HG03342 (cell line): Measurements from ENCODE around the gene TBX10.

Source experiments
- ATAC-seq: cut with Tn5 transposase; IDR thresholded peaks from one replicate; pipeline ENCODE4 v1.9.1; 2021; ENCODE audit warnings: mild to moderate bottlenecking, moderate library complexity; ENCODE audit not compliant: unreplicated experiment

The TBX10 gene

DNA sequence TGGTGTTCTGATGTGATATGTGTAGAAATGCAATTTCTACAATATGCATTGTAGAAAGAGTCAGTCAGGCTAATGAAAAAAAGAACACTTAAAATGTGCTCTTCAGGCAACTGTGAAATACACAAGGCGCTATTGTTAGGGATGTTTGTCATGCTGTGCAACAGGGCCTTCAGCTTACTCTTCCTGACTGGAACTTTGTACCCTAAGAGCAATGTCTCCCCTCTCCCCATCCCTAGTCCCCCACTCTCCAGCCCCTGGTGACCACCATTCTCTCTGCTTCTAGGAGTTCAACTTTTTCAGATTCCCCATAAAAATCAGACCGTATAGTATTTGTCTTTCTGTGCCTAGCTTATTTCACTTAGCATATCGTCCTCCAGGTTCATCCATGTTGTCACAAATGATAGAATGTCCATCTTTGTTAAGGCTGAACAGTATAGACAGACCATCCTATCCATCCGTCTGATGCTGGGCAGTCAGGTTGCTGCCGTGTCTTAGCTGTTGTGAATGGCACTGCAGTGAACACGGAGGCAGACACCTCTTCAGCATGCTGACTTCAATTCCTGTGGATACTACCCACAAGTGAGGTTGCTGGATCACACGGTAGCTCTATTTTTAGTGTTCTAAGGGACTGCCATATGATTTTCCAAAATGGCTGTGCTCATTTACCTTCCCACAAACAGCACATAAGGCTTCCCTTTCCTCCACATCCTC, 22.2 kb downstream of the TBX10 start:
- no peak for ATAC-seq

DNA sequence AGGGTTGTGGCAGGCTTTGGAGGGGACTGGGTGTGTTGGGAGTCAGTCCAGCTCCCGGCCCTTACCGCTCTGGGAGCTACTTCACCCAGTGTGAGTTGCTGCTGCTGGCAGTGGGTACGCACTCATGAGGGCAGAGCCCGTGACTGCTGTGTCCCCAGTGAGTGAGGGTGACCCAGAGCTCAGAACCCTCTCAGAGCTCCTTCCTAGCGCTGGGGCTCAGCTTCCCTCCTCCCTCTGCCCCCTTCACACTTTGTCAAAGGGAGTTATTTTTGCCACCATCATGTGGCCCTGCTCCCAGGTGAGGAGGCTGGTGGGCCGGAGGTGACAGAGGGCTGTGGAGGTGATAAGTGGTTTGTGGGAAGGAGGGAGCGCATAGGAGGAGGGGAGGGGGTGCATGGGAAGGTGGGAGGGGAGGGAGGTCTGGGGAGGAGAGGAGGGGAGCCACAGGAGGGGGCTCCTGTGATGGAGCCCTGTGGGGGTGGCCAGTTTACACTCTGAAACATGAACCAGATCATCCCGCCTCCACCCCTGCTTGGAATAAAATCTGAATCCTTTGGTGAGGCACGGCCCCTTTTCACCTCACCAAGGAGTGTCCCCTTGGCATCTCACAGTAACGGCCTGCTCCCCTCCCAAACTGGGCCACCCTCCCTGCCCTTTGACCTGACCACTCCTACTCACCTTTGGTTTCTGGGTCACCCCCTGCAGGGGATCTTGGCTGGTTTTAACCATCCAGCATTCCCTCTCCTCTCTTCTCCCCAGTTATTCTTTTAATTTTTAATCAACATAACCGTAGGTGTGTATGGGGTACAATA, 22.9 kb downstream of the TBX10 start:
- ATAC-seq: no peak

- no peak for ATAC-seq
Measured at GRCh38 chr11:67615728-67616430, 23.7 kb downstream of the TBX10 start.

- ATAC-seq: no peak
Measured at GRCh38 chr11:67614730-67615714, 24.5 kb downstream of the TBX10 start.

GRCh38 chr11:67613960-67614715, 25.4 kb downstream of the TBX10 start:
- ATAC-seq: peak; percentile 79

- no peak for ATAC-seq
Measured at GRCh38 chr11:67613313-67613959, 26.1 kb downstream of the TBX10 start.

- no peak for ATAC-seq
Measured at GRCh38 chr11:67612751-67613150, 26.8 kb downstream of the TBX10 start.

GRCh38 chr11:67611704-67612587, 27.6 kb downstream of the TBX10 start:
- no peak for ATAC-seq

DNA sequence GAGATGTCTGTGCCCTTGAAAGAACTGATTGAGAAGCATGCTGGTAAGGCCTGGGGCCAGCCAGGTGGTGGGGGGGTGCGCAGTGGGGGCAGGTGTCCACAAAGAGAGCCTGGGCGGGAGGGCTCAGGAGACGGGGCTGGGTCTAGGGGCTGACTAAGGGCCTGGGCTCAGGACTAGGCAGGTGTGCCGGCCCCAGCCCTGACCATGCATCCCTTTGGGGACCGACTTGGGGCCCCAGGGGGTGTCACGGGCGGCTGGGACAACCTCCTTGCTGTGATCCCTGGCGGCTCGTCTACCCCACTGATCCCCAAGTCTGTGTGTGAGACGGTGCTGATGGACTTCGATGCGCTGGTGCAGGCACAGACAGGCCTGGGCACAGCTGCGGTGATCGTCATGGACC, 28.4 kb downstream of the TBX10 start:
- no peak for ATAC-seq

DNA sequence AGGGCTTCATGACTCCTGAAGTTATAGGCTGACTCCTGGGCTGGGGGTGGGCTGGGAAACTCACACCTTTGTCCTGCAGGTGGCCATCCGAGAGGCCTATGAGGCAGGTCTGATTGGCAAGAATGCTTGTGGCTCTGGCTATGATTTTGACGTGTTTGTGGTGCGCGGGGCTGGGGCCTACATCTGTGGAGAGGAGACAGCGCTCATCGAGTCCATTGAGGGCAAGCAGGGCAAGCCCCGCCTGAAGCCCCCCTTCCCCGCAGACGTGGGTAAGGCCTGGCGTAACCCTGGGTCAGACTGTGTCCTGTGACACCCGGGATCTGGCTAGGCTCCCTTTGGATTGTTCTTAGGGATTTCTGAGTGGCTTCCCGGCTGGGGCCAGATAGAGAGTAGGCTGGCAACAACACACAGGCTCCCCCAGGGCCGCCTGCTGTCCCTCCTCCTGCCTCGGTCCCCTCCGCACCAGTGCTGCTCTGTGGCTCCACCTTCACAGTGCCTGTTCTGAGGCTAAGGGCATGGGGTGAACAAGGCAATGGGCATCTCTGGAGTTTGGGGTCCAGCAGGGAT, 29.2 kb downstream of the TBX10 start:
- no peak for ATAC-seq

DNA sequence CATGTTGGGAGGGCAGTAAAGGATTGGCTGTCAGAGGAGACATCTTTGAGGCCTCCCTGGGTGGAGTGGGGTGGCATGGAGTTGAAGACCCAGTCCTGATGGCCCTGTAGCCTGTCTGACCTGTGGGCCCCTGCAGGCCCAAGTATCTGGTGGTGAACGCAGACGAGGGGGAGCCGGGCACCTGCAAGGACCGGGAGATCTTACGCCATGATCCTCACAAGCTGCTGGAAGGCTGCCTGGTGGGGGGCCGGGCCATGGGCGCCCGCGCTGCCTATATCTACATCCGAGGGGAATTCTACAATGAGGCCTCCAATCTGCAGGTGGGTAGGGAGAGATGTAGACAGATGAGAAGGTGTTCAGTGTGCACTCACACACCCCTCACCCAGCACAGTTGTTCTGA, 30.2 kb downstream of the TBX10 start:
- no peak for ATAC-seq

DNA sequence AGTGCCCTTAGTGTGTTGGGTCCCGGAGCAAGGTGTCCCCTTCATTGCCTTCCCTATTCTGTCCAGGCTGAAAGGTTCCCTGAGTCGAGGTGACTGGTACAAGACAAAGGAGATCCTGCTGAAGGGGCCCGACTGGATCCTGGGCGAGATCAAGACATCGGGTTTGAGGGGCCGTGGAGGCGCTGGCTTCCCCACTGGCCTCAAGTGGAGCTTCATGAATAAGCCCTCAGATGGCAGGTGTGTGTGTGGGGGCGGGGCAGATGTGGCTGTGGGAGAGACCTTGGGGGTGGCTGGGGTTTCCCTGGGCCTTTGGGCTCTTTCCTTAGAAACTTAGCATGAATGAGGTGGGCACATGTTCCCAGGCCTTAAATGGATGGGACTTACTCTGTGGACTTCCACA, 31.1 kb downstream of the TBX10 start:
- no peak for ATAC-seq

GRCh38 chr11:67607507-67607906, 32.1 kb downstream of the TBX10 start:
- no peak for ATAC-seq

- peak; percentile 93 for ATAC-seq
Measured at GRCh38 chr11:67606492-67607295, 32.9 kb downstream of the TBX10 start, which contains the start of gene NDUFV1. NDUFV1 (plus strand) TSS chr11:67606936; CDS start chr11:67607005, 69 bp downstream.

- no peak for ATAC-seq
Measured at GRCh38 chr11:67606093-67606491, 33.5 kb downstream of the TBX10 start.

- no peak for ATAC-seq
Measured at GRCh38 chr11:67605231-67606011, 34.1 kb downstream of the TBX10 start.
